SK-N-MC (cell line): ENCODE results near the gene RCOR3.

Source experiments
- DNase-seq: peaks from one replicate; pipeline ENCODE4 v3.0.0-alpha.2; 2011; ENCODE audit warnings: low read depth, low spot score
- H3K27ac ChIP-seq: fragments of 200-600 bp; sonication (generic); 2 replicates; pipeline ENCODE4 v1.5.1; 2016; ENCODE audit warnings: mixed run types
- H3K36me3 ChIP-seq: fragments of 200-600 bp; sonication (generic); 2 replicates; pipeline ENCODE4 v1.6.1; 2017; ENCODE audit warnings: antibody characterized with exemption, low read length, mixed read lengths; ENCODE audit not compliant: insufficient read depth
- H3K4me3 ChIP-seq: fragments of 200-600 bp; sonication (generic); 2 replicates; pipeline ENCODE4 v1.5.1; 2016
- H3K9ac ChIP-seq: fragments of 200-600 bp; sonication (generic); 2 replicates; pipeline ENCODE4 v1.8.0; 2017; ENCODE audit warnings: mixed run types, mixed read lengths; ENCODE audit not compliant: insufficient read length
- H3K9me3 ChIP-seq: fragments of 200-600 bp; sonication (generic); 2 replicates; pipeline ENCODE4 v1.6.1; 2017; ENCODE audit warnings: low read depth, mild to moderate bottlenecking, antibody characterized with exemption, low read length, moderate library complexity, mixed read lengths
- EZH2 ChIP-seq: fragments of 200-600 bp; sonication (generic); IDR thresholded peaks from one replicate; pipeline ENCODE4 v1.6.1; 2017; ENCODE audit warnings: antibody characterized with exemption
- FOXP2 ChIP-seq: optimal IDR thresholded peaks from 2 replicates; pipeline ENCODE3; 2011; ENCODE audit warnings: mild to moderate bottlenecking, moderate library complexity; ENCODE audit not compliant: insufficient read depth; ENCODE audit errors: extremely low read length, control extremely low read depth
- POLR2AphosphoS5 ChIP-seq: IDR thresholded peaks from 2 replicates; pipeline ENCODE4 v1.6.1; 2012; ENCODE audit warnings: mild to moderate bottlenecking, low read depth, low read length, borderline replicate concordance

The RCOR3 gene

GRCh38 chr1:211338224-211338620 is 79.1 kb downstream of the RCOR3 start:
- Histone ChIP-seq H3K27ac (no peak overlapping the region), H3K9me3 (no peaks in the 10 kb centered on the region), H3K36me3 (no peaks in the 10 kb centered on the region), H3K4me3 (no peak overlapping the region), H3K9ac (no peak overlapping the region)
- no peak for TF ChIP-seq POLR2AphosphoS5
- TF ChIP-seq FOXP2 = no peak
- TF ChIP-seq EZH2 = no peak
- no peak for DNase-seq

- Histone ChIP-seq H3K9me3 (no peaks in the 10 kb centered on the region), H3K36me3 (no peaks in the 10 kb centered on the region), H3K27ac (no peak overlapping the region), H3K9ac (no peak overlapping the region), H3K4me3 (no peak overlapping the region)
- TF ChIP-seq POLR2AphosphoS5 (no peak), EZH2 (no peak), FOXP2 (no peak)
- DNase-seq = no peak
Observed at GRCh38 chr1:211339631-211340041, 80.5 kb downstream of the RCOR3 start.

DNA sequence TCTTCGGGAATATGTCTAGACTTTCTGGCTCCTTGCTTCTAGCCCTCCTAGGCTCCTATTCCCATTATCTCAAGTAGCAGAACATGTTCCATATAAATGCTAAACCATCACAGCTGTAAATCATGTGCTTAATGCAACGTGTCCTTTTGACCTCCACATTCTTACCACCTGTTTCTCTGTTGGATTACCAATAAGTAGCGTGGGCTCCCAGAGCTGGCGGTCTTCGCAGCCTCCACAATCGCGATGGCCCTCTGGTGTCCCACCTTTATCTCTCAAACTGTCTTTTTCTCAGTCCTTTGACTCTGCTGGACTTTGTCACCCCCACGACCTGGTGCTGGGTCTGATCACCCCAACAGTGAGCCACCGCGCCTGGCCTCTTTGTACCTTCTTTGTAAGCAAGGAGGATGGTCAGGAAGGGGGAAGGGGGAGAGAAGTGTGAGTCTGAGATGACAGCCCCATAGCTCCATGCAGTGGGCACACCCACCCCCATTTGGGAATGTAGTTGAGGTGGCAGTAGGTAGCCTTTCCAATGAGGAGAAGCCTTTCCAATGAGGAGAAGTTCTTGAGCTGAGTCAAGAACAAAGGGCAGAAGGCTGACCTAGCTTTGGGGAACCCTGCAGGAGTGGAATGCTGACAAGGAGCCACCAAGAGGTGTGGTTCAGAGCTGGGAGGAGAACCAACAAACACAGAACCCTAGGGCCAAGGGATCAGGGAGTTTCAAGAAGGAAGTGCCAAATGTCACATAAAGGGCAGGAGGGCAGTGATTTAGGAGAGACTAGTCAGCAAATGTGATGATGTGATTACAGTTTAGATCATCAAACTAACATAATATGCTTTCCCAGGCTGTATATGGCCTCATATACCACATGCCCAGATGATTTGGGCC is 81.7 kb downstream of the RCOR3 start:
- TF ChIP-seq FOXP2 (no peak), POLR2AphosphoS5 (no peak), EZH2 (no peak)
- no peak overlapping the region for H3K9ac ChIP-seq
- no peak overlapping the region for H3K4me3 ChIP-seq
- no peak for DNase-seq
- no peaks in the 10 kb centered on the region for H3K9me3 ChIP-seq
- H3K36me3 ChIP-seq = no peaks in the 10 kb centered on the region
- H3K27ac ChIP-seq = no peak overlapping the region

GRCh38 chr1:211341999-211342398 is 82.8 kb downstream of the RCOR3 start:
- Histone ChIP-seq H3K9me3 (no peaks in the 10 kb centered on the region), H3K27ac (no peak overlapping the region), H3K36me3 (no peaks in the 10 kb centered on the region), H3K9ac (no peak overlapping the region), H3K4me3 (no peak overlapping the region)
- DNase-seq = no peak
- TF ChIP-seq FOXP2 (no peak), EZH2 (no peak), POLR2AphosphoS5 (no peak)

DNA sequence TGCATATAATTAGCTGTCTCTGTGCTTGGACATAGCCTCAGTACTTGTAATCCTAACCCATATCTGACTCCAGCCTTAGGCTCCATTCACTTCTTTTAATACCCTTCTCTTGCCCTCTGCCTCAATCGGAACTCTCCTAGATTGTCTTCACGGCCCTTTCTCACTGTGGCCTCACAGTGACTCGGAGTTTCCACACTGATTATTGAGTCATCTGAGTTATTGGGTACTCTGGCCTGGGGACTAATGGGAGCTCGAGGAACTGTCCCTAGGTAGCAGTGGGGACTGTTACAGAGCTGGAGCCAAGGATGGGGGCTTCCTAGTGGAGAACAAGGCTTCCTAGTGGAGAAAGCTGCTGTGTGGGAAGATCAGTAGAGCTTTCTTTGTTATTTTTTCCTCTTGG is 84.4 kb downstream of the RCOR3 start:
- DNase-seq = no peak
- no peak overlapping the region for H3K4me3 ChIP-seq
- no peak overlapping the region for H3K27ac ChIP-seq
- H3K9ac ChIP-seq = no peak overlapping the region
- TF ChIP-seq FOXP2 (no peak), EZH2 (no peak), POLR2AphosphoS5 (no peak)
- H3K9me3 ChIP-seq = no peaks in the 10 kb centered on the region
- no peaks in the 10 kb centered on the region for H3K36me3 ChIP-seq

GRCh38 chr1:211344152-211344618 is 85.0 kb downstream of the RCOR3 start:
- Histone ChIP-seq H3K36me3 (no peaks in the 10 kb centered on the region), H3K27ac (no peak overlapping the region), H3K4me3 (no peak overlapping the region), H3K9ac (no peak overlapping the region), H3K9me3 (no peaks in the 10 kb centered on the region)
- no peak for TF ChIP-seq EZH2
- no peak for TF ChIP-seq FOXP2
- TF ChIP-seq POLR2AphosphoS5 = no peak
- DNase-seq = no peak

- DNase-seq = no peak
- TF ChIP-seq POLR2AphosphoS5 (no peak), EZH2 (no peak), FOXP2 (no peak)
- H3K9me3 ChIP-seq = no peaks in the 10 kb centered on the region
- H3K9ac ChIP-seq = no peak overlapping the region
- no peak overlapping the region for H3K4me3 ChIP-seq
- no peaks in the 10 kb centered on the region for H3K36me3 ChIP-seq
- no peak overlapping the region for H3K27ac ChIP-seq
Observed at GRCh38 chr1:211345719-211346118, 86.6 kb downstream of the RCOR3 start.

DNA sequence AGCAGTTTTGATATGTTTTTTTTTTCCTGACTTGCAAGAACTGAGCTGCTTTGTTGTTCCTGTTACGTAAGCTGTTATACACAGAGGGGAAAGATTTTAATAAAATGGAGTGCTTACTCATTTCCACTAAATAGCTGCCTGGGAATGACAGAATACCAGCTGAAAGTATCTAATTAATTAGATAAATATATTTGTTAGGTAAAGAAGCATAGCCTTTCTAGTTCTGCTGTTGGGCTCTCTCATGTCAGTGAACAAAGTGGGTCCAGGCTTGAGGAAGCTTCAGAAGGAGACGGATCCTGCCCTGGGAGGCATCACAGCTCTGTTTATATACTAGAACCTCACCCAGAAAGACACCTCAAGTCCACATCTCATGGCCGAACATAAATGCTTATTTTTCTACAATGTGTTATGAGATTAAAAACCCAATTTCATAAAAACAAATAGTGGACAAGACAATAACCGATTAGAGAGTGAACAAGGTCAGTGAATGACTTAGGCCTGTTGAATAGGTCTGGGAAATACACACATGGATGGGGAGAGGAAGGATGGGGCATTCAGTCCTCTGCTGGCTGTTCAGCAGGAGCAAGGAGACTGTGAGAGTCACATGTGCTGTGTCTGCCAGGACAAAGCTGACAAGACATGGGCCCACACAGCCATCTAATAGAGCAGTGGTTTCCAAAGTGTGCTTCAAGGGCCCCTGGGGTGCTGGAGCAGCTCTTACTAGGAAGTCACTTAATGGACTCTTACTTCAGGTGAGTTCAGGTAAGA is 88.1 kb downstream of the RCOR3 start:
- H3K9ac ChIP-seq = no peak overlapping the region

More for the DNA sequence above, 88.1 kb downstream of the RCOR3 start:
- H3K27ac ChIP-seq = no peak overlapping the region
- TF ChIP-seq POLR2AphosphoS5 (no peak), EZH2 (no peak), FOXP2 (no peak)
- DNase-seq = no peak
- no peaks in the 10 kb centered on the region for H3K36me3 ChIP-seq
- no peaks in the 10 kb centered on the region for H3K9me3 ChIP-seq
- H3K4me3 ChIP-seq = no peak overlapping the region
